SH-SY5Y (cell line): ENCODE results near the gene STAT3.

Source experiments
- GATA2 ChIP-seq: IDR thresholded peaks from 2 replicates; pipeline ENCODE4 v1.6.1; 2011; ENCODE audit warnings: mild to moderate bottlenecking, low read depth, low read length
- GATA3 ChIP-seq: IDR thresholded peaks from 2 replicates; pipeline ENCODE4 v1.6.1; 2011; ENCODE audit warnings: low read depth, mild to moderate bottlenecking, low read length, moderate library complexity

DNA sequence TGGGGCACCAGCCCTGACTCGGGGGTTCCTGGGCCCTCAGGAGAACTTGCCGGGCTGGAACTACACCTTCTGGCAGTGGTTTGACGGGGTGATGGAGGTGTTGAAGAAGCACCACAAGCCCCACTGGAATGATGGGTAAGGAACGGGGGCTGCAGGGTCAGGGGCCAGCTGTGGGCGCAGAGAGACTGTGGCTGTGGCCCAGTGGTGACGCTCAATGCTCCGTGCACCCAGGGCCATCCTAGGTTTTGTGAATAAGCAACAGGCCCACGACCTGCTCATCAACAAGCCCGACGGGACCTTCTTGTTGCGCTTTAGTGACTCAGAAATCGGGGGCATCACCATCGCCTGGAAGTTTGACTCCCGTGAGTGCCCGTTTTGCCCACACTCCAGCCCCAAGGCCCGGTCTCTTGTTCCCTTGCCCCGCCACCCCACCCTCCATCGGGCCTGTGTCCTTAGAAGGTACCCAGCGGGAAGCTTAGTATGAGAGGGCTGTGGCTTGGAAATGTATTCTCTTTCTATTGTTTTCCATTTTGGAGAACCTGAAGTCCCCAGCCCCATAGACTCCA is 80.8 kb downstream of the STAT3 start:
- TF ChIP-seq GATA3 (no peak), GATA2 (no peak)
